ENCODE results near the gene AAMP.

AAMP gene

DNA sequence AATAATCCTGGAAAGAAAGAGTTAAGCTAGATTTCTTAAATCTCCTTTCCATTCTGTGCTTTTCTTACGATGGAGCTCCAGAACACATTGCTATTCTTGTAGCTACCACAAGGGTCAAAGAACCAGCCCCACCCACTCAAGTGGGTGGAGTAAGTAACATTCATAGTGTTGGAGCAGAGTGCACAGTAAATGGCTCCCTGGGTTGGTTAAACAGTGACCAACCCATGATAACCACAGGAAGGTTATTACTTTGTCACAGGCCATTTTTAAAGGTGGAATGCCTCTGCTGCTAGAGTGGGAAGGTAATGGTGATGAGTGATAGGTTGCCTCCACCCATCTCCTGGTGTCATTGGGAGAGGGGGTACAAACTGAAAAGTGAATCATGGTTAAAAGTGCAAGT, 39.1 kb downstream of the AAMP start:
- H3K36me3 ChIP-seq (ENCODE audit: control insufficient read depth, insufficient read depth, low read length): peaks cover 19% of the 10 kb centered on the region
- H3K27me3 ChIP-seq (replicated peaks; ENCODE audit: control insufficient read depth, insufficient read depth, low read length): no peaks in the 10 kb centered on the region
- DNase-seq (ENCODE audit: extremely low read depth, insufficient read length): no peak

DNA sequence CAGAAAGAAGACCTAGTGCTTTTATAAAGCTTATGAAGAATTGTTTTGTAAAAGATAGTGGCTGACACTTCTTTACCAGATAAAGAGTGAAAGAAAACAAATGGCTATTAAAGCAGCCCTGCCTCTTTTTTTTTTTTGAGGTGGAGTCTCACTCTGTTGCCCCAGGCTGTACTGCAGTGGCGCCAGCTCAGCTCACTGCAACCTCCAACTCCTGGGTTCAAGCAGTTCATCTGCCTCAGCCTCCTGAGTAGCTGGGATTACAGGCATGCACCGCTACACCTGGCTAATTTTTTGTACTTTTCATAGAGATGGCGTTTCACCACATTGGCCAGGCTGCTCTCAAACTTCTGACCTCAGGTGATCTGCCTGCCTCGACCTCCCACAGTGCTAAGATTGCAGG, 40.1 kb downstream of the AAMP start:
- TF ChIP-seq CTCF (IDR thresholded peaks at IDR 0.05; ENCODE audit: insufficient read depth, low read length, poor library complexity, severe bottlenecking): no peak
- no peak for DNase-seq (ENCODE audit: extremely low read depth, insufficient read length)
- Histone ChIP-seq H3K4me3 (replicated peaks; ENCODE audit: low read depth, low read length) (0 out of 2 replicates have a peak overlapping the region, but pooled peaks have one; percentile 7), H3K36me3 (ENCODE audit: control insufficient read depth, insufficient read depth, low read length) (peaks cover 19% of the 10 kb centered on the region), H3K27me3 (replicated peaks; ENCODE audit: control insufficient read depth, insufficient read depth, low read length) (no peaks in the 10 kb centered on the region)

More for the DNA sequence above, 39.1 kb downstream of the AAMP start:
- TF ChIP-seq CTCF (IDR thresholded peaks at IDR 0.05; ENCODE audit: insufficient read depth, low read length, poor library complexity, severe bottlenecking): peak; percentile 9
- no peak overlapping the region for H3K4me3 ChIP-seq (replicated peaks; ENCODE audit: low read depth, low read length)

DNA sequence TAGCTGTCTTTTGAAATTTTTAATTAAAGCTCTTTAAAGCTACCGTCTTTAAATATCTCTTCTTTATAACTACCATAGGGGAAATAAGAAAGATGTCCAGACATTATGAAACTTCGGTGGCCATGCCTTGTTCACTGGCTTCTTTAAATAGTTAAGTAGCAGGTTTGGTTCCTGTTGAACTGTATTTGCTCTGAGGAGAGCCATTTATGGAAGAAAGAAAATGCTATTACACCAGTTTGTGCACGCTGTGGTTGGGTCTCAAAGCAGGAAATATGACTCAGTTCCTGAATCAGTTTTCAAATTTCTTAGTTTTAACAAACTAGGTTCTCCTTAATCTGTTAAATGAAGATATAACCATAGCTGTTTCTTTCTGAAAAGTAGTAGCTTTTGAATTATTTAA, 40.7 kb downstream of the AAMP start:
- no peak for TF ChIP-seq CTCF (IDR thresholded peaks at IDR 0.05; ENCODE audit: insufficient read depth, low read length, poor library complexity, severe bottlenecking)
- DNase-seq (ENCODE audit: extremely low read depth, insufficient read length): peak; percentile 75
- Histone ChIP-seq H3K27me3 (replicated peaks; ENCODE audit: control insufficient read depth, insufficient read depth, low read length) (no peaks in the 10 kb centered on the region), H3K4me3 (replicated peaks; ENCODE audit: low read depth, low read length) (no peak overlapping the region), H3K36me3 (ENCODE audit: control insufficient read depth, insufficient read depth, low read length) (peaks cover 17% of the 10 kb centered on the region)

DNA sequence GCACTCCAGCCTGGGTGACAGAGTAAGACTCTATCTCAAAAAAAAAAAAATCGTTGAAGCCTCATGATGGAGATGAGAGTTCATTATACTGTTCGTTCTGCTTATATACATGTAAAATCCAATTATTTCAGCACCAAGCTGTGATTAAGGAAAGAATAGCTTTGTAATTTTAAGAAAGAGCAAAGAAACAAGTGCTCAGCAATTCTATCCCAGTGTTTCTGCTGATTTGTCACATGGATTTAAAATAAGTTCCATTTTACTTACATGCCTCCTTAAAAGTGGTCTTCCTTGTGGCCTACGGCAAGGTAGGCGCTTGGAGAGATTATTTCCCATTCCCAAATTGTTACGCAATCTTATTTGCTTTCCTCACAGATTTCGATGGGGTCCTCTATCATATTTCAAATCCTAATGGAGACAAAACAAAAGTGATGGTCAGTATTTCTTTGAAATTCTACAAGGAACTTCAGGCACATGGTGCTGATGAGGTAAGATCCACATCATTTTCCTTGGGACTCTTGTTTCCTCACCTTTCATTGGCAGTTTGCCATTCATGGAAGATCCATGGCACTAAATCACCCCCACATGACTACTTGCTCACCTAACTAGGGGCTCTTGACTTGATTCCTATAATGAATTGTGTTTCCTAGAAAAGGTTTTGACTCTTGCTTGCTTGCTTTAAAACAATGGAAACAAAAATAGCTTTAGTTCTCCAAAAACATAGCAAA, 41.4 kb downstream of the AAMP start:
- H3K27me3 ChIP-seq (replicated peaks; ENCODE audit: control insufficient read depth, insufficient read depth, low read length): no peaks in the 10 kb centered on the region
- H3K4me3 ChIP-seq (replicated peaks; ENCODE audit: low read depth, low read length): no peak overlapping the region
- no peak for DNase-seq (ENCODE audit: extremely low read depth, insufficient read length)
- no peak for TF ChIP-seq CTCF (IDR thresholded peaks at IDR 0.05; ENCODE audit: insufficient read depth, low read length, poor library complexity, severe bottlenecking)
- H3K36me3 ChIP-seq (ENCODE audit: control insufficient read depth, insufficient read depth, low read length): peaks cover 17% of the 10 kb centered on the region

GRCh38 chr2:218226903-218227302, 43.0 kb downstream of the AAMP start:
- no peak for TF ChIP-seq CTCF (IDR thresholded peaks at IDR 0.05; ENCODE audit: insufficient read depth, low read length, poor library complexity, severe bottlenecking)
- Histone ChIP-seq H3K27me3 (replicated peaks; ENCODE audit: control insufficient read depth, insufficient read depth, low read length) (no peaks in the 10 kb centered on the region), H3K36me3 (ENCODE audit: control insufficient read depth, insufficient read depth, low read length) (peaks cover 15% of the 10 kb centered on the region), H3K4me3 (replicated peaks; ENCODE audit: low read depth, low read length) (no peak overlapping the region)
- DNase-seq (ENCODE audit: extremely low read depth, insufficient read length): no peak
